Measurements from ENCODE around the gene ADGRL2.

DNA sequence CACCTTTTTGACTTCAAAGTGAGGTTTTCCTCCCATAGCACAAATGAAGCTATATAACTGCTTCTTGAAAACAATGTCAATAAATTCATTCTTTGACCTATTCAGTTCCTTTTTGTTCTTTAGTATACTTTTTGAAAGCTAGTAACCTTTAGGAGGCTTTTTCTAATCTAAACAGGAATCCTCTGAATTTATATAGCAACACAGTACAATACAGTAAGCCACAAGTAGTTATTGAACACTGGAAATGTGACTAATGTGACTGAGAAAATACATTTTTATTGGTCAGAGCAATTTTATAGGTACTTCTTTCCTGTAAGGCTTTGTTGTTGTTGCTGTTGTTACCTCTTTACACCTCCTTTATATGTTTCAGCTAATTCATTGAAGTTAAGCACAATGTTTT is 49.8 kb downstream of the ADGRL2 start:
- TF ChIP-seq POLR2A (IDR thresholded peaks at IDR 0.05; ENCODE audit: low read length) (no peak), GATA1 (IDR thresholded peaks at IDR 0.05; ENCODE audit: low read depth, low read length) (no peak)

Data from erythroblast (primary cell).